WTC11 (cell line): Measurements from ENCODE around the gene ALKBH6. TPM values are rescaled to one million over a fixed set of nuclear protein-coding genes. Genes with fewer than 3 reads are reported as not detected.
"Not testable (repeated sequence)": the region's sequence is repeated elsewhere in the genome, so short reads cannot be mapped to it uniquely, and the experiment has no call there.

Source experiments
- ATAC-seq: fragments of 200-7000 bp; cut with Tn5 transposase; 2 replicates; pipeline ENCODE4 v1.10.0; 2021; ENCODE audit warnings: mild to moderate bottlenecking, moderate library complexity
- CTCF ChIA-PET: fragments of 300-600 bp; sonication (Branson Sonifier 250); formaldehyde crosslinking; loops from one replicate; lab custom pipeline; 2021; ENCODE audit warnings: antibody characterized with exemption; lab: Charles Lee
- POLR2A ChIA-PET: fragments of 350-600 bp; sonication (Branson Sonifier 250); formaldehyde crosslinking; loops from one replicate; lab custom pipeline; 2021; ENCODE audit warnings: antibody characterized with exemption; lab: Charles Lee
- DNase-seq: peaks from one replicate; pipeline ENCODE4 v3.0.0; 2021; ENCODE audit warnings: low spot score
- H3K27ac Mint-ChIP-seq: 2 replicates; pipeline ENCODE4 v1.8.0; 2021; ENCODE audit warnings: mixed read lengths
- H3K27me3 Mint-ChIP-seq: 2 replicates; pipeline ENCODE4 v1.8.0; 2021; ENCODE audit warnings: low read depth, mild to moderate bottlenecking, moderate library complexity, mixed read lengths
- H3K36me3 Mint-ChIP-seq: 2 replicates; pipeline ENCODE4 v1.8.0; 2021; ENCODE audit warnings: mixed read lengths
- H3K4me1 Mint-ChIP-seq: 2 replicates; pipeline ENCODE4 v1.8.0; 2022; ENCODE audit warnings: mixed read lengths
- H3K4me3 Mint-ChIP-seq: 2 replicates; pipeline ENCODE4 v1.8.0; 2021; ENCODE audit warnings: mild to moderate bottlenecking, moderate library complexity, mixed read lengths
- H3K9me3 Mint-ChIP-seq: 2 replicates; pipeline ENCODE4 v1.8.0; 2021; ENCODE audit warnings: mixed read lengths
- FOXJ3 ChIP-seq: sonication (generic); formaldehyde crosslinking; IDR thresholded peaks from 2 replicates; pipeline ENCODE4 v1.9.0; 2021; ENCODE audit warnings: missing genetic modification reagents, mild to moderate bottlenecking, borderline replicate concordance
- JAZF1 ChIP-seq: fragments of 250-450 bp; sonication (Bioruptor Pico); IDR thresholded peaks from 2 replicates; pipeline ENCODE4 v1.9.0; 2021; ENCODE audit warnings: moderate library complexity, mild to moderate bottlenecking, inconsistent platforms
- MXD4 ChIP-seq: fragments of 250-450 bp; sonication (Bioruptor Pico); IDR thresholded peaks from 2 replicates; pipeline ENCODE4 v1.8.0; 2021; ENCODE audit warnings: mild to moderate bottlenecking, moderate library complexity, borderline replicate concordance
- TP53 ChIP-seq: sonication (generic); formaldehyde crosslinking; IDR thresholded peaks from 2 replicates; pipeline ENCODE4 v1.8.1; 2023; ENCODE audit warnings: mild to moderate bottlenecking, missing genetic modification reagents
- ZNF317 ChIP-seq: sonication (generic); formaldehyde crosslinking; IDR thresholded peaks from 2 replicates; pipeline ENCODE4 v1.8.1; 2023; ENCODE audit warnings: low read depth, mild to moderate bottlenecking, moderate library complexity, missing genetic modification reagents, borderline replicate concordance
- ZNF416 ChIP-seq: fragments of 250-450 bp; sonication (Bioruptor Pico); IDR thresholded peaks from 2 replicates; pipeline ENCODE4 v1.9.0; 2021; ENCODE audit warnings: mild to moderate bottlenecking, inconsistent platforms
- total RNA-seq: library from RNA; stranded (reverse); gene quantifications from 3 replicates; pipeline ENCODE4 v1.2.3, GENCODE V29; 2021
- TF ChIP-seq, protein P1 (sequence below): sonication (generic); formaldehyde crosslinking; conservative IDR thresholded peaks from 2 replicates; pipeline ENCODE4 v1.8.1; 2023; ENCODE audit warnings: mild to moderate bottlenecking, low read depth, missing genetic modification reagents, moderate library complexity
- TF ChIP-seq, protein P2 (sequence below): sonication (generic); formaldehyde crosslinking; IDR thresholded peaks from 2 replicates; pipeline ENCODE4 v1.8.0; 2022; ENCODE audit warnings: mild to moderate bottlenecking, missing genetic modification reagents
- TF ChIP-seq, protein P3 (sequence below): fragments of 250-450 bp; sonication (Bioruptor Pico); IDR thresholded peaks from 2 replicates; pipeline ENCODE4 v1.8.0; 2021; ENCODE audit warnings: mild to moderate bottlenecking
- TF ChIP-seq, protein P4 (sequence below): sonication (generic); formaldehyde crosslinking; IDR thresholded peaks from 2 replicates; pipeline ENCODE4 v1.8.1; 2023; ENCODE audit warnings: mild to moderate bottlenecking, moderate library complexity, missing genetic modification reagents

The ALKBH6 gene
- total RNA-seq, 1 experiment from 2014 or later, result 28.1 TPM

DNA sequence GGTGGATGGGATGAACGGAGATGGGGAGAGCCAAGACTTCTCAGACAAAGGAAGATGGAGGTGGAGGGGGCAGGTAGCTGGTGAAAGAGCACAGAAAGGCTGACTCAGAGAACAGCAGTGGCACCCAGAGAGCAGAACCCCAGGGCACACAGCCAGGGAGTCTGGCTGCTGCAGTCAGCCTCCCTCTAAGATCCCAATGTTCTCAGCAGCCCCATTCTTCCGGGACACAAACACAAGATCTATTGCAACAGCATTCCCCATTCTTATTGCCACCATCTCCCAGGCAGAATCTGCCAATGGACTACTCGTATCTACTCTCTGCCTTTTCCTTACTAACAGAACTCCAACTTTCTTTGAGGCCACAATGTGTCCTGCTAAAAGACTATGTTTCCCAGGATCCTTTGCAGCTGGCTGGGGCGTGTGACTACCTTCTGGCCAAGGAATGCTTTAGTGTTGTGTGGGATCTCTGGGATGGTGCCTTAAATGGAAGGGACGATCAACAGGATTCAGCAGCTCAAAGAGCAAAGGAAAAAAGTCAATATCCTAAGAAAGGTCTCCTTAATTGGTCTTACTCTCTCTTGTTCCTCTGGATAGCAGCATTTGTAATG lies 32.5 kb upstream of the ALKBH6 start (continued):
- TF ChIP-seq, protein P1, sequence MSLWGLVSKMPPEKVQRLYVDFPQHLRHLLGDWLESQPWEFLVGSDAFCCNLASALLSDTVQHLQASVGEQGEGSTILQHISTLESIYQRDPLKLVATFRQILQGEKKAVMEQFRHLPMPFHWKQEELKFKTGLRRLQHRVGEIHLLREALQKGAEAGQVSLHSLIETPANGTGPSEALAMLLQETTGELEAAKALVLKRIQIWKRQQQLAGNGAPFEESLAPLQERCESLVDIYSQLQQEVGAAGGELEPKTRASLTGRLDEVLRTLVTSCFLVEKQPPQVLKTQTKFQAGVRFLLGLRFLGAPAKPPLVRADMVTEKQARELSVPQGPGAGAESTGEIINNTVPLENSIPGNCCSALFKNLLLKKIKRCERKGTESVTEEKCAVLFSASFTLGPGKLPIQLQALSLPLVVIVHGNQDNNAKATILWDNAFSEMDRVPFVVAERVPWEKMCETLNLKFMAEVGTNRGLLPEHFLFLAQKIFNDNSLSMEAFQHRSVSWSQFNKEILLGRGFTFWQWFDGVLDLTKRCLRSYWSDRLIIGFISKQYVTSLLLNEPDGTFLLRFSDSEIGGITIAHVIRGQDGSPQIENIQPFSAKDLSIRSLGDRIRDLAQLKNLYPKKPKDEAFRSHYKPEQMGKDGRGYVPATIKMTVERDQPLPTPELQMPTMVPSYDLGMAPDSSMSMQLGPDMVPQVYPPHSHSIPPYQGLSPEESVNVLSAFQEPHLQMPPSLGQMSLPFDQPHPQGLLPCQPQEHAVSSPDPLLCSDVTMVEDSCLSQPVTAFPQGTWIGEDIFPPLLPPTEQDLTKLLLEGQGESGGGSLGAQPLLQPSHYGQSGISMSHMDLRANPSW (CRISPR knock-in tag), result no peak
- no peak for TF ChIP-seq JAZF1
- TF ChIP-seq, protein P2, sequence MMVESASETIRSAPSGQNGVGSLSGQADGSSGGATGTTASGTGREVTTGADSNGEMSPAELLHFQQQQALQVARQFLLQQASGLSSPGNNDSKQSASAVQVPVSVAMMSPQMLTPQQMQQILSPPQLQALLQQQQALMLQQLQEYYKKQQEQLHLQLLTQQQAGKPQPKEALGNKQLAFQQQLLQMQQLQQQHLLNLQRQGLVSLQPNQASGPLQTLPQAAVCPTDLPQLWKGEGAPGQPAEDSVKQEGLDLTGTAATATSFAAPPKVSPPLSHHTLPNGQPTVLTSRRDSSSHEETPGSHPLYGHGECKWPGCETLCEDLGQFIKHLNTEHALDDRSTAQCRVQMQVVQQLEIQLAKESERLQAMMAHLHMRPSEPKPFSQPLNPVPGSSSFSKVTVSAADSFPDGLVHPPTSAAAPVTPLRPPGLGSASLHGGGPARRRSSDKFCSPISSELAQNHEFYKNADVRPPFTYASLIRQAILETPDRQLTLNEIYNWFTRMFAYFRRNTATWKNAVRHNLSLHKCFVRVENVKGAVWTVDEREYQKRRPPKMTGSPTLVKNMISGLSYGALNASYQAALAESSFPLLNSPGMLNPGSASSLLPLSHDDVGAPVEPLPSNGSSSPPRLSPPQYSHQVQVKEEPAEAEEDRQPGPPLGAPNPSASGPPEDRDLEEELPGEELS (CRISPR knock-in tag), result no peak
- no peak for TF ChIP-seq ZNF317
- TF ChIP-seq TP53, result no peak
- TF ChIP-seq, protein P3, sequence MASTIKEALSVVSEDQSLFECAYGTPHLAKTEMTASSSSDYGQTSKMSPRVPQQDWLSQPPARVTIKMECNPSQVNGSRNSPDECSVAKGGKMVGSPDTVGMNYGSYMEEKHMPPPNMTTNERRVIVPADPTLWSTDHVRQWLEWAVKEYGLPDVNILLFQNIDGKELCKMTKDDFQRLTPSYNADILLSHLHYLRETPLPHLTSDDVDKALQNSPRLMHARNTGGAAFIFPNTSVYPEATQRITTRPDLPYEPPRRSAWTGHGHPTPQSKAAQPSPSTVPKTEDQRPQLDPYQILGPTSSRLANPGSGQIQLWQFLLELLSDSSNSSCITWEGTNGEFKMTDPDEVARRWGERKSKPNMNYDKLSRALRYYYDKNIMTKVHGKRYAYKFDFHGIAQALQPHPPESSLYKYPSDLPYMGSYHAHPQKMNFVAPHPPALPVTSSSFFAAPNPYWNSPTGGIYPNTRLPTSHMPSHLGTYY (CRISPR knock-in tag), result no peak

DNA sequence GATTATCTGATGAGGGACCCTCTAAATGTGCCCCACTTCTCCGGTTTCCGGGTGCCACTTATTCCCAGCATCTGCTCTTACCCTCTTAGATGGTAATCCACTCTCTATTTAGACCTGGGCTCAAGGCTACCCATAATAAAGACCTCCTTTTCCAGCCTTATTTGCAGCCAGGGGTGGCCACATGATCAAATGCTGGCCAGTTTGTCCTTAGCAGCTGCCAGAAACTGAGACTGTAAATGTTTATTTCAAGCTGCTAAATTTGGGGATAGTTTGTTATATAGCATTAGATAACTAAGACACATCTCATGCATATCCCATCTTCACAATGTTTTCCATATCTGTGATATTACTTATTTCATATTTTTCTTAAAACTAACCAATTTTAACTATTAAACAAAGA lies 29.9 kb upstream of the ALKBH6 start:
- Mint-ChIP-seq H3K9me3 (no peaks in the 10 kb centered on the region), H3K27ac (no peak overlapping the region), H3K4me3 (no peak overlapping the region), H3K36me3 (no peaks in the 10 kb centered on the region), H3K4me1 (peaks cover 12% of the 10 kb centered on the region), H3K27me3 (no peaks in the 10 kb centered on the region)
- ATAC-seq (no peak), DNase-seq (no peak)
- CTCF ChIA-PET, result no interaction called here
- POLR2A ChIA-PET, result interaction anchor here (0.7 kb wide), 1 partner anchor 52 kb away, joined by 4 read pairs; no protein-coding TSS in a partner anchor
- TF ChIP-seq, protein P1 (CRISPR knock-in tag), result no peak

DNA sequence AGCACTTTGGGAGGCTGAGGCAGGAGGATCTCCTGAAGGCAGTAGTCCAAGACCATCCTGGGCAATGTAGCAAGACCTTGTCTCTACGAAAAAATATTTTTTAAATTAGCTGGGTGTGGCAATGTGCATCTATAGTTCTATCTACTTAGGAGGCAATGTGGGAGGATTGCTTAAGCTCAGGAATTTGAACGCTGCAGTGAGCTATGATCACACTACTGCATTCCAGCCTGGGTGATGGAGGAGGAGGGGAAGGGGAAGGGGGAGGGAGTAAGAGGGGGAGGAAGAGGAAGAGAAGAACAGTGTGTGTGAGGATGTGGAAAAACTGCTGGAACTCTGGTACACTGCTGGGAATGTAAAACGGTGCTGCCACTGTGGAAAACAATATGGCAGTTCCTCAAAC lies 27.8 kb upstream of the ALKBH6 start:
- no peaks in the 10 kb centered on the region for H3K9me3 Mint-ChIP-seq
- H3K36me3 Mint-ChIP-seq, result no peaks in the 10 kb centered on the region
- H3K4me3 Mint-ChIP-seq, result no peak overlapping the region
- DNase-seq, result no peak
- ChIA-PET POLR2A (interaction anchor here (1.1 kb wide), 1 partner anchor 12 kb away, joined by 4 read pairs; the partner anchor contains the start of gene THAP8), CTCF (interaction anchor here (0.7 to 1.4 kb wide), 5 partner anchors 10 to 189 kb away, joined by 4 to 11 read pairs (median 7); partner anchors contain the start of genes SYNE4 and THAP8)
- no peak overlapping the region for H3K27ac Mint-ChIP-seq
- no peaks in the 10 kb centered on the region for H3K27me3 Mint-ChIP-seq
- TF ChIP-seq FOXJ3 (CRISPR knock-in tag) (no peak), MXD4 (CRISPR knock-in tag) (no peak), ZNF416 (CRISPR knock-in tag) (no peak)
- TF ChIP-seq, protein P4, sequence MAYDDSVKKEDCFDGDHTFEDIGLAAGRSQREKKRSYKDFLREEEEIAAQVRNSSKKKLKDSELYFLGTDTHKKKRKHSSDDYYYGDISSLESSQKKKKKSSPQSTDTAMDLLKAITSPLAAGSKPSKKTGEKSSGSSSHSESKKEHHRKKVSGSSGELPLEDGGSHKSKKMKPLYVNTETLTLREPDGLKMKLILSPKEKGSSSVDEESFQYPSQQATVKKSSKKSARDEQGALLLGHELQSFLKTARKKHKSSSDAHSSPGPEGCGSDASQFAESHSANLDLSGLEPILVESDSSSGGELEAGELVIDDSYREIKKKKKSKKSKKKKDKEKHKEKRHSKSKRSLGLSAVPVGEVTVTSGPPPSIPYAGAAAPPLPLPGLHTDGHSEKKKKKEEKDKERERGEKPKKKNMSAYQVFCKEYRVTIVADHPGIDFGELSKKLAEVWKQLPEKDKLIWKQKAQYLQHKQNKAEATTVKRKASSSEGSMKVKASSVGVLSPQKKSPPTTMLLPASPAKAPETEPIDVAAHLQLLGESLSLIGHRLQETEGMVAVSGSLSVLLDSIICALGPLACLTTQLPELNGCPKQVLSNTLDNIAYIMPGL (CRISPR knock-in tag), result no peak
- TF ChIP-seq, all 79 proteins: peak for 0
- H3K4me1 Mint-ChIP-seq, result peaks cover 12% of the 10 kb centered on the region
- peak; percentile 46 for ATAC-seq

DNA sequence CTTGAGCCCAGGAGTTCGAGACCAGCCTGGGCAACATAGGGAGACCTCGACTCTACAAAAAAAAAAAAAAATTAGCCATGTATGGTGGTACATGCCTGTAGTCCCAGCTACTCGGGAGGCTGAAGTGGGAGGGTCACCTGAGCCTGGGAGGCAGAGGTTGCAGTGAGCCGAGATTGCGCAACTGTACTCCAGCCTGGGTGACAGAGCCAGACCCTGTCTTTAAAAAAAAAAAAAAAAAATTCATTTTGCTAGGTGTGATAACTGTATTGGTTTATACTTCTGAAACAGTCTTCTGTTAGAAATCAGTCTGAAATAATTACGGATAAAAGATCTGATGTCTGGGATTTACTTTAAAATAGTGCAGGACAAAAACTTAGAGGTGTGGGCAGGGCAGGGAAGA lies 27.1 kb upstream of the ALKBH6 start:
- ChIA-PET CTCF (interaction anchor here (0.6 to 1.1 kb wide), 2 partner anchors 10 to 126 kb away, joined by 3 to 11 read pairs; no protein-coding TSS in a partner anchor), POLR2A (interaction anchor here (0.7 to 1.1 kb wide), 2 partner anchors 13 to 14 kb away, joined by 4 read pairs; partner anchors contain the start of gene THAP8)
- H3K9me3 Mint-ChIP-seq, DNase-seq, ATAC-seq, H3K27me3 Mint-ChIP-seq, H3K4me3 Mint-ChIP-seq, H3K36me3 Mint-ChIP-seq: not testable (repeated sequence)
- peak overlapping the region; percentile 12; the same call in 1 of the 2 replicates for H3K27ac Mint-ChIP-seq
- peaks cover 12% of the 10 kb centered on the region for H3K4me1 Mint-ChIP-seq
